ENCODE results near the gene TTR.

GRCh38 chr18:31546476-31546875, 45.2 kb upstream of the TTR start:
- no peak for TF ChIP-seq CTCF (conservative IDR thresholded peaks at IDR 0.05; ENCODE audit: low read depth, low read length)
- no peak for TF ChIP-seq EZH2phosphoT487 (IDR thresholded peaks at IDR 0.05; ENCODE audit: borderline replicate concordance, low read length)
